Umbilical cord (tissue), 2 donors: ENCODE measurements around the gene HOXB13. TPM values are rescaled to one million over a fixed set of nuclear protein-coding genes. Genes with fewer than 3 reads are reported as not detected.

Experiments
- DNase-seq: peaks from one replicate; pipeline ENCODE4 v3.0.0-alpha.2; 2015; ENCODE audit warnings: low spot score
- total RNA-seq: library from RNA; depleted of rRNA; stranded (reverse); fragments of >200 nt; gene quantifications from one replicate; pipeline ENCODE4 v1.2.3, GENCODE V29; 2014; ENCODE audit warnings: low replicate concordance; ENCODE audit not compliant: insufficient read depth

HOXB13 gene
- 0.72 TPM for total RNA-seq

GRCh38 chr17:48728232-48729231, at the start of gene HOXB13:
HOXB13 (minus strand) TSS chr17:48728750; CDS start chr17:48728593, 157 bp downstream.
- no peak for DNase-seq

DNA sequence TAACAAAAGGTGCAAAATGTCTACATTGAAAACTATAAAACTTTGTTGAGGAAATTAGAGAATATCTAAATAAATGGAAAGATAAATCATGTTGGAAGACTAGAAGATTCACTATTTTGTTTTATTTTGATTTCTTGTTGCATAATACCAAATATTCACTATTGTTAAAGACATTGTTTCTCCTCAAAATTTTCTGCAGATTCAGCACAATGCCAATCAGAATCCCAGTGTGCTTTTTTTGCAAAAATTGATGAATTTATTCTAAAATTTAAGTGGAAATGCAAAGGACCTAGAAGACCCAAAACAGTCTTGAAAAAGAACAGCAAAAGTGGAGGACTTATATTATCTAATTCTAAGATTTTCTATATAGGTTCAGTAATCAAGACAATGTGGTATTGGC, 48.1 kb upstream of the HOXB13 start:
- no peak for DNase-seq

DNA sequence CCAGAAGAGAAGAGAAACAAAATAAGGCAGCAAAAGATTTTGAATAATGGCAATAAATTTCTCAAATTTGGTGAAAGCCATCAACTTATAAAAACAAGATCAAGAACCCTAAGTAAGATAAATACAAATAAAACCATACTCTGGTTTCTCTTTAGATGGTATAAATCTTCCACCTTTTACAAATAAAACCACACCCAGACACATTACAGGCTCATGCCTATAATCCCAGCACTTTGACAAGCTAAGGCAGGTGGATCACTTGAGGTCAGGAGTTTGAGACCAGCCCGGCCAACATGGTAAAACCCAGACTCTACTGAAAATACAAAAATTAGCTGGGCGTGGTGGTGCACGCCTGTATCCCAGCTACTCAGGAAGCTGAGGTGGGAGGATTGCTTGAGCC, 44.7 kb upstream of the HOXB13 start:
- DNase-seq, result no peak

GRCh38 chr17:48770954-48771353, 42.4 kb upstream of the HOXB13 start:
- DNase-seq, result no peak

- no peak for DNase-seq
Measured at GRCh38 chr17:48769009-48769675, 40.6 kb upstream of the HOXB13 start.

DNA sequence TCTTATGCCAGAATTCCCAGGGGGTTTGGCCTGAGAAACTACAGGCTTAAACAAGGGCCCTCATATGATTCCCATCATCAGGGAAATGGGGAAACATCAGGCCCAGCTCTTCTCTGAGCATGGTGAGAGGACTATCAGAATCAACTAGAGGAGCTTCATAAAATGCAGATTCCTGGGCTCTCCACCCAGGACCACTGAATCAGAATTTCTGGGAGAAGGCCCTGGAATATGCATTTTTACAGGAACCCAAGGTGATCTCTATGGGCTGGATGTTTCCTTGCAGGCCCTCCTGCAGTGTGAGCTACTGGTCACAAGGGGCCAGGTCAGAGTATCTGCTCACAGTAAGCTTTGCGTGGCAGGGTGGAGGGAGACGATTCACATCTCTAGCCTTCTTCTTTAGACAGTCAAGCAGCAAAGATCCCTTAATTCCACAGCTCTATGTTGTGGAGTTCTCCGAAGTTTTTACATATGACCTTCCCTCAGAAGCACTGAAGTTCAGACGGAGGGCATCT, 38.8 kb upstream of the HOXB13 start:
- DNase-seq, result no peak

DNA sequence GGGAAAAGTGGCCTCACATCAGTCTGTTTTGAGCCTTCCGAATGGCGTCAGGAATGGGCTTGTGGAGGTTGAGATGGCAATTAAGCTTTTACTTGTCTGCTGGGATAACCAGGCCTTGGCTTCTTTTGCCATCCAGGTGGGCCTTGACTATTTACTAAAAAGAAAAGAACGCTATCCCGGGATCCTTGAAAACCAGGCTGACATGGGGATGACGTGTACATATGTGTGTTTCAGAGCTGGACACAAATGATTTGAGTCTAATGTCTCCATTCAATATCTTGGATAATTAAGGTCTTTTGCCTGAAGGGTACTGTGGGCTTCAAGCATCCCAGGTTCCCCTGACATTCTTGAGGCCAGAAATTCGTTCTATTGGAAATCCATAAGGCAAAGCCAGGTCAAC, 32.6 kb upstream of the HOXB13 start:
- no peak for DNase-seq

DNA sequence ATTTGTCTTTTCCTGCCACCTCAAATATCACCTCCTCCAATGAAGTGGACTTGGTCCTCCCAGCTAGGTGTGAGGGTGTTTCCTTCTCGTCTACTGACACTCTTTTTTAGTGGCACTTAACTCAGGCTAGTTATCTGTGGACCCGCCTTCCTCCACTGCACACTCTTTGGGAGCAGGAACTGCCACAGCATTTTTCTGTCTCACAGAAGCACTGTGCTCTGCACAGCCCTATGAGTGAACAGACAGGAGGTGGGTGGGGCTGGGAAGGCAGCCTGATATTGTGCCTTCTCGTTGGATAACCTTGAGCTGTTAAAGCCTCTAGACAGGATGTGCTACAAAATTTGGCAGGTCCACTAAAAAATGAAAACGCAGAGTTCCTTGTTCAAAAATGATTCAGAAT, 31.9 kb upstream of the HOXB13 start:
- DNase-seq, result peak; percentile 71

DNA sequence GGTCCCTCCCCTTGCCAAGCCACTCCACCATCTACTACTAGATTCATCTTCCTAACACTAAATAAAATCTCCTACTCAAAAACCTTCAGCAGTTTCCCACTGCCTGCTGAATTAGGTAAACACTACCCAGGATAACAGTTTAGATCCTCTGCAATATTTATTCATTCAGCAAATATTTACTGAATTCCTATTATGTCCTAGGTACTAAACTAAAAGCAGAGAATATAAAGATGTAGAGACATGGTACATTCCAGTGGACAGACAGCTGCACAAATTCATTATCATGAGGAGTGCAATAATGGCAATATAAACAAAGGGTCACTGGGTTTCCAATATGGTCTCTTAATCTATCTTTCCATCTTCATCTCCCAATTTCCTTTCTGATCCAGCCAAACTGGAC, 30.7 kb upstream of the HOXB13 start:
- no peak for DNase-seq

- no peak for DNase-seq
Measured at GRCh38 chr17:48757524-48757961, 29.0 kb upstream of the HOXB13 start.

DNA sequence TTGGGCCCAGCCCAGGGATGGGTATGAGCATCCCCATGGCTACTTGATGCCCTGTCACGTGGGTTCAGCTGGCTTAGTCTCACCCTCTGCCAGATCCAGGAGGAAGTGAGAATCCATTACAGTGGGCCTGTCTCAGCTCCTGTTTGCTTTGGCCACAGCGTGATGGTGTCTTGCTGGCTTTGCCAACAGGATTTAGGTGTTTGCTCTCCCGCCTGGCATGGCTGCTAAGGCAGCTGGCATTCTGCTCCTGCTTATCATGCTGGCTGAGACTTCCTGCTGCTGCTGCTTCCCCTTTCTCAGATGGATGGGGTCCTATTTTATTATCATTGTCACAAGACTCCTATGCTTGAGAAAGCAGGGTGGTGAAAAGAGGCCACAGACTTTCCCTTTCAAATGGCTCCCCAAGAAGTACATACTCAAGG, 28.3 kb upstream of the HOXB13 start:
- no peak for DNase-seq

GRCh38 chr17:48755356-48755755, 26.8 kb upstream of the HOXB13 start:
- no peak for DNase-seq

- DNase-seq, result no peak
Measured at GRCh38 chr17:48754500-48755261, 26.1 kb upstream of the HOXB13 start.

- DNase-seq, result no peak
Measured at GRCh38 chr17:48753794-48754499, 25.4 kb upstream of the HOXB13 start.

GRCh38 chr17:48752399-48753288, 24.1 kb upstream of the HOXB13 start:
- no peak for DNase-seq

DNA sequence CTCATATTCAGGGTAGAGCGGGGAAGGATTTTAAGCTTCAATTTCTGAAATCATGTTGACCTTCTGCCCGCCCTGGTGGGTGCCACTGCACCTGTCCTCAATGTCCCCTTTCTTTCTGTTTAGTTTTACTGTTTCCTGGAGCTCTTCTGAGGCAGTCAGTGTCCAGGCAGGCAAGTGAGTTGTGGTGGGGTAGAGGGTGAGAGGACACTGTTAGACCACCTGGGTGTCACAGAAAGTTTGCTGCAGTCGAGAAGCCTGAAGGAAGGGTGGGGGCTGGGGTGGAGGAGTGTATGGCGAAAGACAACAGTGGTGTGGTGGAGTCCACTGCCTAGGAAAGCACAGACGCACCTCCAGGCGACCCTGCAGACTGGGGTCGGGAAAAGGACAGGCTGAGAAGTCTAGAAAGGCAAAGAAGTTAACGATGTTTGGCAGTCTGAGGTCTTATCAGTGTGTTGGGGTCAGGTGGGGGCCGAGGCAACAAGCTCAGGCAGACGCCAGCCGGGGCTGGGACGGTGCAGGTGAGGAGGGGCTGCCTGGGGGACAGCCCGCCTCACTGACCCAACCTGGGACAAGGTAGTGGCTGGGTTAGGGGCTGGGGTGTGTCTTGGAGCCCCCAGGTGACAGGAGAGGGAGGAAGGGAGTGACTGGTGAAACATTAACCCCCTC, 23.3 kb upstream of the HOXB13 start:
- DNase-seq, result no peak

GRCh38 chr17:48751172-48751571, 22.6 kb upstream of the HOXB13 start:
- no peak for DNase-seq

- DNase-seq, result no peak
Measured at GRCh38 chr17:48749621-48750553, 21.3 kb upstream of the HOXB13 start.
